H9 (cell line): ENCODE results near the gene SCFD2. TPM values are rescaled to one million over a fixed set of nuclear protein-coding genes. Genes with fewer than 3 reads are reported as not detected.

Experiments used
- DNase-seq: peaks from one replicate; pipeline ENCODE4 v3.0.0-alpha.2; 2017
- H2AFZ ChIP-seq: one replicate; pipeline ENCODE4 v1.6.1; 2013; ENCODE audit warnings: mild to moderate bottlenecking, low read length, control low read depth, moderate library complexity
- H2AK5ac ChIP-seq: 2 replicates; pipeline ENCODE4 v1.6.1; 2013; ENCODE audit warnings: low read length, control low read depth, mixed read lengths; ENCODE audit not compliant: insufficient read length
- H2BK120ac ChIP-seq: one replicate; pipeline ENCODE4 v1.6.1; 2013; ENCODE audit warnings: low read depth, mild to moderate bottlenecking, low read length, control low read depth, inconsistent platforms; ENCODE audit not compliant: poor library complexity, severe bottlenecking
- H2BK12ac ChIP-seq: 2 replicates; pipeline ENCODE4 v1.6.1; 2013; ENCODE audit warnings: low read length, control low read depth, mixed read lengths, low read depth; ENCODE audit not compliant: insufficient read length
- H2BK15ac ChIP-seq: 2 replicates; pipeline ENCODE4 v1.6.1; 2013; ENCODE audit warnings: low read depth, low read length, control low read depth
- H2BK20ac ChIP-seq: one replicate; pipeline ENCODE4 v1.6.1; 2013; ENCODE audit warnings: low read depth, mild to moderate bottlenecking, low read length, control low read depth, inconsistent platforms; ENCODE audit not compliant: poor library complexity, severe bottlenecking
- H2BK5ac ChIP-seq: 2 replicates; pipeline ENCODE4 v1.6.1; 2013; ENCODE audit warnings: low read length, control low read depth, mixed read lengths; ENCODE audit not compliant: insufficient read length
- H3K14ac ChIP-seq: 2 replicates; pipeline ENCODE4 v1.6.1; 2013; ENCODE audit warnings: low read length, control low read depth; ENCODE audit not compliant: insufficient read depth
- H3K18ac ChIP-seq: 2 replicates; pipeline ENCODE4 v1.6.1; 2013; ENCODE audit warnings: low read depth, mild to moderate bottlenecking, mixed read lengths, low read length, control low read depth; ENCODE audit not compliant: insufficient read length
- H3K23ac ChIP-seq: 2 replicates; pipeline ENCODE4 v1.6.1; 2013; ENCODE audit warnings: low read length, control low read depth, mixed read lengths, low read depth; ENCODE audit not compliant: insufficient read length
- H3K23me2 ChIP-seq: 2 replicates; pipeline ENCODE4 v1.6.1; 2013; ENCODE audit warnings: low read depth, mild to moderate bottlenecking, mixed read lengths, low read length, control low read depth; ENCODE audit not compliant: insufficient read length, poor library complexity, severe bottlenecking
- H3K27ac ChIP-seq: 2 replicates; pipeline ENCODE4 v1.5.1; 2013; ENCODE audit warnings: low read length, control low read depth, mixed read lengths, low read depth; ENCODE audit not compliant: insufficient read length
- H3K27me3 ChIP-seq: 2 replicates; pipeline ENCODE4 v1.6.1; 2013; ENCODE audit warnings: low read length, control low read depth, inconsistent platforms; ENCODE audit not compliant: insufficient read depth
- H3K4ac ChIP-seq: 2 replicates; pipeline ENCODE4 v1.6.1; 2013; ENCODE audit warnings: low read depth, mild to moderate bottlenecking, control low read depth, inconsistent platforms, low read length, moderate library complexity
- H3K4me1 ChIP-seq: 2 replicates; pipeline ENCODE4 v1.6.1; 2013; ENCODE audit warnings: low read length, control low read depth, inconsistent platforms; ENCODE audit not compliant: insufficient read depth
- H3K4me2 ChIP-seq: 2 replicates; pipeline ENCODE4 v1.6.1; 2013; ENCODE audit warnings: low read length, control low read depth, mixed read lengths; ENCODE audit not compliant: insufficient read length, insufficient read depth
- H3K56ac ChIP-seq: 2 replicates; pipeline ENCODE4 v1.6.1; 2013; ENCODE audit warnings: low read depth, mild to moderate bottlenecking, mixed read lengths, low read length, control low read depth; ENCODE audit not compliant: insufficient read length
- H3K79me1 ChIP-seq: 2 replicates; pipeline ENCODE4 v1.6.1; 2013; ENCODE audit warnings: low read depth, mild to moderate bottlenecking, moderate library complexity, low read length, control low read depth, inconsistent platforms; ENCODE audit not compliant: insufficient read depth, poor library complexity, severe bottlenecking
- H3K79me2 ChIP-seq: 2 replicates; pipeline ENCODE4 v1.6.1; 2013; ENCODE audit warnings: low read length, control low read depth, inconsistent platforms; ENCODE audit not compliant: insufficient read depth
- H3K9ac ChIP-seq: 2 replicates; pipeline ENCODE4 v1.6.1; 2013; ENCODE audit warnings: low read length, control low read depth, mixed read lengths; ENCODE audit not compliant: insufficient read length; ENCODE audit errors: extremely low read depth
- H3K9me3 ChIP-seq: one replicate; pipeline ENCODE4 v1.6.1; 2013; ENCODE audit warnings: low read depth, low read length, inconsistent platforms; ENCODE audit not compliant: control insufficient read depth
- H3T11ph ChIP-seq: one replicate; pipeline ENCODE4 v1.6.1; 2013; ENCODE audit warnings: mild to moderate bottlenecking, low read length, control low read depth, inconsistent platforms
- H4K20me1 ChIP-seq: one replicate; pipeline ENCODE4 v1.6.1; 2013; ENCODE audit not compliant: control insufficient read depth, insufficient read length, insufficient read depth
- H4K5ac ChIP-seq: 2 replicates; pipeline ENCODE4 v1.6.1; 2013; ENCODE audit warnings: low read depth, mild to moderate bottlenecking, mixed read lengths, low read length, control low read depth; ENCODE audit not compliant: insufficient read length
- H4K8ac ChIP-seq: replicated peaks from 2 replicates; pipeline ENCODE4 v1.6.1; 2013; ENCODE audit warnings: low read length, control low read depth, mixed read lengths, low read depth; ENCODE audit not compliant: insufficient read length
- H4K91ac ChIP-seq: 2 replicates; pipeline ENCODE4 v1.6.1; 2013; ENCODE audit warnings: low read depth, mild to moderate bottlenecking, moderate library complexity, mixed read lengths, low read length, control low read depth; ENCODE audit not compliant: insufficient read length
- H3K27ac Mint-ChIP-seq, 3 experiments: 2 replicates in 2 of 3; 3 replicates in 1 of 3; pipeline ENCODE4 v1.8.0; 2020 to 2021; ENCODE audit warnings: mixed read lengths in 3 of 3, mild to moderate bottlenecking in 1 of 3, moderate library complexity in 1 of 3
- H3K27me3 Mint-ChIP-seq: 2 replicates; pipeline ENCODE4 v1.8.0; 2021; ENCODE audit warnings: low read depth, mild to moderate bottlenecking, moderate library complexity, mixed read lengths
- H3K36me3 Mint-ChIP-seq, 3 experiments: 2 replicates in 2 of 3; 3 replicates in 1 of 3; pipeline ENCODE4 v1.8.0; 2020 to 2021; ENCODE audit warnings: low read depth in 3 of 3, mixed read lengths in 3 of 3; ENCODE audit not compliant: insufficient read depth in 1 of 3
- H3K4me1 Mint-ChIP-seq, 2 experiments: 2 replicates each; pipeline ENCODE4 v1.8.0; 2020; ENCODE audit warnings: mixed read lengths in 2 of 2
- H3K4me3 Mint-ChIP-seq, 2 experiments: 2 replicates in 1 of 2; 3 replicates in 1 of 2; pipeline ENCODE4 v1.8.0; 2020 to 2021; ENCODE audit warnings: mild to moderate bottlenecking in 2 of 2, mixed read lengths in 2 of 2, moderate library complexity in 1 of 2
- H3K9me3 Mint-ChIP-seq, 2 experiments: 2 replicates in 1 of 2; 3 replicates in 1 of 2; pipeline ENCODE4 v1.8.0; 2020; ENCODE audit warnings: mild to moderate bottlenecking in 2 of 2, mixed read lengths in 2 of 2, moderate library complexity in 1 of 2
- WGBS: extraction: QIAGEN DNeasy Blood & Tissue Kit; methylation state at CpG from one replicate; pipeline ENCODE4 v1.1.7; 2013; ENCODE audit warnings: missing lambda C conversion rate, low lambda C conversion rate, mixed read lengths; ENCODE audit not compliant: insufficient read length; ENCODE audit errors: extremely low coverage; 5-methylcytosine and 5-hydroxymethylcytosine counted together
- total RNA-seq: library from RNA; stranded (reverse); gene quantifications from 2 replicates; pipeline ENCODE4 v1.2.1, GENCODE V29; 2021
- TF ChIP-seq, protein P1 (sequence below): fragments of 200-600 bp; sonication (generic); conservative IDR thresholded peaks from 3 replicates; pipeline ENCODE4 v1.8.0; 2021; ENCODE audit warnings: antibody characterized with exemption, mild to moderate bottlenecking

SCFD2 gene
- total RNA-seq, 1 experiment from 2014 or later, result 10.1 TPM

DNA sequence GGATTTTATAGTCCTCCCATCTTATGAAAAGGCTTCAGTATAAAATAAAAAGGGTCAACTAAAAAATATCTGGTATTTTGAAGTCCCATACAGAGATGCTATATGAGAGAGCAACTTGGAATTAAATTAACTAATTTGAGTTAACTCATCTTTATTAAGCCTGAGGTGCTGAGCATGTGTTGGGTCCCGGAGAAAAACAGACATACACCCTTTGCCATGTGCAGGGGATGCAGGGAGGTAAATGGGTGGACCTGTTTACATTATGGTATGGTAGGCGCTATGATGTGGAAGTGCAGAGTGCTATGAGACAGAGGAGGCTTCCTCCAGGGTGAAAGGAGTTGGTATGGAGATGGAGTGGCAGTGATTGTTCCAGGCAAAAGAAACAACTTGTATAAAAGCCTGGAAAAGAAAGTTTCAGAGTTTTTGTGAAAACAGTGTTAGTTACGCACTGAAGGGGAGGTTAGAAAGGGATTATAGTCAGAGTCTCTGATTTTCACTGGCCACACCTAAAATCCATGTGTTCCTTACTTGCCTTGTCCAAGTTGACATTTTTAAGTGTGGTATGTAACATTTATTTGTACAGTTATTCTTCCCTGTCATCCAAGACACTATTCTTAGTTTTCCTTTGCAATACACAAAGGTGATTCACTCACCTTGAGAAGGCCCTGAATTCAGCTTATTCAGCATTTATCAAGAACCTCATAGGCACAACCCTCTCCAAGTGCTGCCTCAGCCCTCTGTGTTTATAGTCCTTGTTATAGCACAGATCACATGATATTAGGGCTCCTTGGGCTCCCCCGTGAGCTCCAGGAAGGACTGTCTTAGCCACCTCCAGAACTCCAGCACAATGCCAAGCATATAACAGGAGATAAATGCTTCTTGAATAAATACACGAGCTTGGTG, 351.7 kb downstream of the SCFD2 start:
- Histone ChIP-seq H3T11ph (no peak overlapping the region), H2BK20ac (no peak overlapping the region), H3K79me1 (no peaks in the 10 kb centered on the region), H3K79me2 (no peaks in the 10 kb centered on the region), H3K27ac (no peak overlapping the region), H3K14ac (no peak overlapping the region), H3K23me2 (no peaks in the 10 kb centered on the region), H2BK5ac (no peak overlapping the region), H3K18ac (no peak overlapping the region), H3K9me3 (no peaks in the 10 kb centered on the region), H3K4me2 (no peak overlapping the region), H2AK5ac (no peak overlapping the region), H4K20me1 (no peaks in the 10 kb centered on the region), H2BK15ac (no peak overlapping the region), H4K8ac (no peak overlapping the region), H3K27me3 (no peaks in the 10 kb centered on the region), H2BK12ac (no peak overlapping the region), H3K56ac (no peak overlapping the region), H3K4me1 (no peaks in the 10 kb centered on the region), H4K5ac (no peak overlapping the region), H4K91ac (no peak overlapping the region), H3K23ac (no peak overlapping the region), H2AFZ (no peak overlapping the region), H2BK120ac (no peak overlapping the region), H3K9ac (no peak overlapping the region), H3K4ac (no peak overlapping the region)
- Mint-ChIP-seq H3K4me1 (peaks cover 6 to 15% of the 10 kb centered on the region in 2 experiments; a peak in 2 of 4 replicates), H3K27ac (no peak overlapping the region; a peak in 2 of 7 replicates), H3K36me3 (no peaks in the 10 kb centered on the region; a peak in 1 of 7 replicates), H3K4me3 (no peak overlapping the region), H3K9me3 (no peaks in the 10 kb centered on the region), H3K27me3 (no peaks in the 10 kb centered on the region)
- DNase-seq, result no peak
- TF ChIP-seq, protein P1, sequence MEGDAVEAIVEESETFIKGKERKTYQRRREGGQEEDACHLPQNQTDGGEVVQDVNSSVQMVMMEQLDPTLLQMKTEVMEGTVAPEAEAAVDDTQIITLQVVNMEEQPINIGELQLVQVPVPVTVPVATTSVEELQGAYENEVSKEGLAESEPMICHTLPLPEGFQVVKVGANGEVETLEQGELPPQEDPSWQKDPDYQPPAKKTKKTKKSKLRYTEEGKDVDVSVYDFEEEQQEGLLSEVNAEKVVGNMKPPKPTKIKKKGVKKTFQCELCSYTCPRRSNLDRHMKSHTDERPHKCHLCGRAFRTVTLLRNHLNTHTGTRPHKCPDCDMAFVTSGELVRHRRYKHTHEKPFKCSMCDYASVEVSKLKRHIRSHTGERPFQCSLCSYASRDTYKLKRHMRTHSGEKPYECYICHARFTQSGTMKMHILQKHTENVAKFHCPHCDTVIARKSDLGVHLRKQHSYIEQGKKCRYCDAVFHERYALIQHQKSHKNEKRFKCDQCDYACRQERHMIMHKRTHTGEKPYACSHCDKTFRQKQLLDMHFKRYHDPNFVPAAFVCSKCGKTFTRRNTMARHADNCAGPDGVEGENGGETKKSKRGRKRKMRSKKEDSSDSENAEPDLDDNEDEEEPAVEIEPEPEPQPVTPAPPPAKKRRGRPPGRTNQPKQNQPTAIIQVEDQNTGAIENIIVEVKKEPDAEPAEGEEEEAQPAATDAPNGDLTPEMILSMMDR, result no peak
- WGBS, result no CpG with 5 or more reads among the region's 5 CpGs
